Tibial artery (tissue), 4 donors: ENCODE data around the gene CCDC102A.

Experiments used
- DNase-seq, 2 donors: peaks; one replicate each; pipeline ENCODE4 v3.0.0-alpha.2; 2019
- H3K27ac ChIP-seq, 2 donors: fragments of 200-600 bp; sonication (generic) in 1 of 2; 1 replicate in 1 of 2; 2 replicates in 1 of 2; pipeline ENCODE4 v1.5.1; 2018 to 2019; ENCODE audit warnings: mild to moderate bottlenecking in 1 of 2
- H3K27me3 ChIP-seq, 2 donors: fragments of 200-600 bp; sonication (generic) in 1 of 2; one replicate each; pipeline versions ENCODE4 v1.5.1 to v1.6.0; 2016 to 2019
- H3K36me3 ChIP-seq, 3 donors: fragments of 200-600 bp; sonication (generic) in 2 of 3; one replicate each; pipeline ENCODE4 v1.5.1; 2016 to 2019; ENCODE audit warnings: mild to moderate bottlenecking in 2 of 3
- H3K4me1 ChIP-seq, 4 donors: fragments of 200-600 bp; sonication (generic) in 2 of 4; 1 replicate in 3 of 4; 2 replicates in 1 of 4; pipeline ENCODE4 v1.5.1; 2016 to 2019
- H3K4me3 ChIP-seq, 2 donors: fragments of 200-600 bp; sonication (generic) in 1 of 2; 1 replicate in 1 of 2; 2 replicates in 1 of 2; pipeline ENCODE4 v1.5.1; 2018 to 2019; ENCODE audit warnings: mild to moderate bottlenecking in 2 of 2
- H3K9me3 ChIP-seq, 3 donors: fragments of 200-600 bp; sonication (generic) in 1 of 3; one replicate each; pipeline ENCODE4 v1.5.1; 2016 to 2019
- intact Hi-C: fragments of 100-400 bp; cut with DNase I; formaldehyde crosslinking; loops from one replicate; pipeline ENCODE4 v1.15.0; 2023; ENCODE audit warnings: low total_unique reads
- TF ChIP-seq, protein P1 (sequence below), 2 experiments: fragments of 200-600 bp in 1 of 2; fragments of 450-650 bp in 1 of 2; IDR thresholded peaks; one replicate each; pipeline ENCODE4 v1.5.1; 2017 to 2019; ENCODE audit warnings: antibody characterized with exemption in 2 of 2, mild to moderate bottlenecking in 1 of 2, moderate library complexity in 1 of 2

Gene CCDC102A

DNA sequence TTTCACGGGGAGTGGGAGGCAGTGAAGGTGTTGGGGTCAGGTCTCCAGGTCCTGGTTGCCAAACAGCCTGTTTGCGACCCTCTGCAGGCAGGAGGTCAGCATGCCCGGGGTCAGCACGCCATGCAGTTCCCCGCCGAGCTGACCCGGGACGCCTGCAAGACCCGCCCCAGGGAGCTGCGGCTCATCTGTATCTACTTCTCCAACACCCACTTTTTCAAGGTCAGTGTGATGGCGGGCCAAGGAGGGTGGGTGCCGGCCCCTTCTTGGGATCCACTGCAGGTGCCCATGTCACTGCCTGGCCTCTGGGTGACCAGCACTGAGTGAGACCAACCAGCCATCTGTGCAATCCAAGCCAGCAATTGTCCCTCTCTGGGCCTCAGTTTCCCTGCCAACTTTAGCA is 27.4 kb upstream of the CCDC102A start:
- no peak overlapping the region for H3K4me3 ChIP-seq
- H3K9me3 ChIP-seq = peaks cover 0 to 7% (median 0%) of the 10 kb centered on the region in 3 donors
- no peaks in the 10 kb centered on the region for H3K4me1 ChIP-seq
- H3K36me3 ChIP-seq = no peaks in the 10 kb centered on the region
- TF ChIP-seq, protein P1, sequence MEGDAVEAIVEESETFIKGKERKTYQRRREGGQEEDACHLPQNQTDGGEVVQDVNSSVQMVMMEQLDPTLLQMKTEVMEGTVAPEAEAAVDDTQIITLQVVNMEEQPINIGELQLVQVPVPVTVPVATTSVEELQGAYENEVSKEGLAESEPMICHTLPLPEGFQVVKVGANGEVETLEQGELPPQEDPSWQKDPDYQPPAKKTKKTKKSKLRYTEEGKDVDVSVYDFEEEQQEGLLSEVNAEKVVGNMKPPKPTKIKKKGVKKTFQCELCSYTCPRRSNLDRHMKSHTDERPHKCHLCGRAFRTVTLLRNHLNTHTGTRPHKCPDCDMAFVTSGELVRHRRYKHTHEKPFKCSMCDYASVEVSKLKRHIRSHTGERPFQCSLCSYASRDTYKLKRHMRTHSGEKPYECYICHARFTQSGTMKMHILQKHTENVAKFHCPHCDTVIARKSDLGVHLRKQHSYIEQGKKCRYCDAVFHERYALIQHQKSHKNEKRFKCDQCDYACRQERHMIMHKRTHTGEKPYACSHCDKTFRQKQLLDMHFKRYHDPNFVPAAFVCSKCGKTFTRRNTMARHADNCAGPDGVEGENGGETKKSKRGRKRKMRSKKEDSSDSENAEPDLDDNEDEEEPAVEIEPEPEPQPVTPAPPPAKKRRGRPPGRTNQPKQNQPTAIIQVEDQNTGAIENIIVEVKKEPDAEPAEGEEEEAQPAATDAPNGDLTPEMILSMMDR (IDR thresholded peaks at IDR 0.05) = no peak
- H3K27ac ChIP-seq = no peak overlapping the region
- H3K27me3 ChIP-seq = peaks cover 0 to 34% of the 10 kb centered on the region in 2 donors
- no peak for DNase-seq
- intact Hi-C loops = no loop called here

DNA sequence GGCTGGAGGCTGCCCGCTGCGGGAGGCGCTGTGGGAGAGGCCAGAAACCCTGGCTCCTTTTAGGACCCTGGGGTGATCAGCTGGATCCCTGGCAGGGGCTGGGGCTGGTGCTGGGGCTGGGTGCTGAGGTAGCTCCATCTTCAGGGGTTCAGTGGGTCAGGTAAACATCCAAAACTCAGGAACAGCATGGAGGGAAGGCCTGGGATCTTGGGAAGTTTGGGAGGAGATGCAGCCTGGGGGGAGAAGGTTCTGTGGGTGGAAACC is 27.0 kb upstream of the CCDC102A start:
- intact Hi-C loops = no loop called here

DNA sequence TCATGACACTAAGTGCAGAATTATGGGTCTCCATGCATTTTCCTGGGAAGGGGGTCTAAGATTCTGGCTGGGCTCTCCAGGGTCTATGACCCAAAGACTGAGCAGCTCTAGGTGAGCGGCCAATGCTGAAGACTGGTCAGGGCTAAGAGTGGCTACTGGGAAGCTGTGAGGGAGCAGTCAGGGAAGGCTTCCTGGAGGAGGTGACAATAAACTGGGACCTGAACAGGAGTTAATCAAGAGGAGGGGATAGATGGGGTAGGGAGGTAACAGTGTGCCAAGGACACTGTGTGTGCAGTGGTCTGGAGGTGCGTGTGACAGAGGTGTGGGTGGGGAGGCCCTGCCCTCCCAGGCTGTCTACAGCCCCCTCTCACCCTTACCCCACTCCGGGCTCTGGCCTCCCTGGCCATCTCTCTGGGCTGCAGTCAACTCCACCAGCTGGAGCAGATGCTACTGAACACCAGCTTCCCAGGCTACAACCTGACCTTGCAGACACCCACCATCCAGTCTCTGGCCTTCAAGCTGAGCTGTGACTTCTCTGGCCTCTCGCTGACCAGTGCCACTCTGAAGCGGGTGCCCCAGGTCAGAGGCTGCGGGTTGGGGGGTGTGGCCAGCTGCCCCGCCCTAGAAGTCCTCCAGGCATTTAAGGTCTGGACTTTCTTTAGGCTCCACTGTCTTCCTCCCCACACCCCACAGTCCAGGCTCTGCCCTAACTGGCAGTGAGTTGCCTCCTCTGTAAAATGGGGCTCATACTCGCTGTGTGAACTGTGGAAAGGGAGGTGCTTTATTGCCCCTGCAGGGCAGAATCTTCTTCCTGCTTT is 26.5 kb upstream of the CCDC102A start:
- Histone ChIP-seq H3K36me3 (no peaks in the 10 kb centered on the region), H3K27me3 (peaks cover 0 to 34% of the 10 kb centered on the region in 2 donors), H3K9me3 (peaks cover 0 to 7% (median 0%) of the 10 kb centered on the region in 3 donors), H3K27ac (no peak overlapping the region), H3K4me3 (no peak overlapping the region), H3K4me1 (no peaks in the 10 kb centered on the region)
- TF ChIP-seq, protein P1 (IDR thresholded peaks at IDR 0.05) = no peak
- intact Hi-C loops = no loop called here
- no peak for DNase-seq

More for the DNA sequence above, 27.0 kb upstream of the CCDC102A start:
- TF ChIP-seq, protein P1 (IDR thresholded peaks at IDR 0.05) = no peak
- Histone ChIP-seq H3K4me3 (no peak overlapping the region), H3K27me3 (peaks cover 0 to 34% of the 10 kb centered on the region in 2 donors), H3K4me1 (no peaks in the 10 kb centered on the region), H3K27ac (no peak overlapping the region), H3K9me3 (peaks cover 0 to 7% (median 0%) of the 10 kb centered on the region in 3 donors), H3K36me3 (no peaks in the 10 kb centered on the region)
- DNase-seq = no peak

DNA sequence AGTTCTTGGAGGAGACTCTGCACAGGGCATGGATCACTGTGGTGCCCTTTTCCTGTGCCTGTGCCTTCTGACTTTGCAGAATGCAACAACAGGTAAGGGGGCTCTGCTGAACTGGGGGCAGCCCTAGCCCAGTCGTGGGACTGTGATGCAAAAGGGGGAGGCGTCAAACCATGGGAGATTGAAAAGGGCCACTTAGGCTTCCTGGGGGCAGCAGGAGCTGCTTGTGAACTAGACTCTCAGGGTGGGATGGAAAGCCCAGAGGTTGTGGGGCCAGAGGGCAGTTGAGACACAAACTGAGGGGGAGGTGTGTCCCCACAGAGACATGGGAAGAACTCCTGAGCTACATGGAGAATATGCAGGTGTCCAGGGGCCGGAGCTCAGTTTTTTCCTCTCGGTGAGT is 25.7 kb upstream of the CCDC102A start:
- peaks cover 0 to 34% of the 10 kb centered on the region in 2 donors for H3K27me3 ChIP-seq
- peaks cover 0 to 7% (median 0%) of the 10 kb centered on the region in 3 donors for H3K9me3 ChIP-seq
- TF ChIP-seq, protein P1 (IDR thresholded peaks at IDR 0.05) = no peak
- intact Hi-C loops = no loop called here
- no peak overlapping the region for H3K27ac ChIP-seq
- H3K4me3 ChIP-seq = no peak overlapping the region
- no peak for DNase-seq
- H3K36me3 ChIP-seq = no peaks in the 10 kb centered on the region
- H3K4me1 ChIP-seq = no peaks in the 10 kb centered on the region

DNA sequence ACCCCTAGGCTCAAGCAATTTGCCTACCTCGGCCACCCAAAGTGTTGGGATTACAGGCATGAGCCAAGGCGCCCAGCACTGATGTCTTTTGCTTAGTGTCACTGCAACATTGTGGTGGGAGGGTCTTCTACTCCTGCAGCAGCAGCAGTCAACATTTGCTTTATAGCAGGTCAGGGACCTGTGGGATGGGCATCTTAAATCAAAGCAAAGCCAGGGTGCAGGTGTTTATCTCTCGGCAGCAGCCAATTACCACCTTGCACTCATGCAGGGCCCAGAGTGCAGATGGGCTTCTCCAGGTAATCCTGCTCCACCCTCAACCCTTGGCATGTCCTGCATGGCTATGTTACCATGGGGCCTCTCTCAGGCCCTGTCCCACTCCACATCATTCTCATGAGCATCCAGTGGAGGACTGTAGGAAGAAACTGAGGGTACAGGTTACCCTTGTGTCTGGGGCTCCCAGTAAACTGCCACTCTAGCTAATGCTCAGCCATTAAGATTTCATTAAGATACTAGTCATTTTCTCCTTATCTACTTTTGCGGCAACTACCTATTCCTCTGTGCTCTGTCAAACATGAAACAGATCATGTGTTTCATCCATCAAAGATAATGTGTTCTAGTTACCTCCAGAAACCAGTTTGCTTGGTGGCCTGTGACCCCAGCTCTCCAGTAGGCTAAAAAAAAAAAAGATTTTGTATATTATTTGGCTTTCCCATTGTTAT is 22.9 kb upstream of the CCDC102A start:
- Histone ChIP-seq H3K36me3 (no peaks in the 10 kb centered on the region), H3K27ac (no peak overlapping the region), H3K4me3 (no peak overlapping the region), H3K27me3 (peaks cover 0 to 34% of the 10 kb centered on the region in 2 donors), H3K9me3 (peaks cover 0 to 7% (median 0%) of the 10 kb centered on the region in 3 donors), H3K4me1 (no peaks in the 10 kb centered on the region)
- TF ChIP-seq, protein P1 (IDR thresholded peaks at IDR 0.05) = no peak
- no peak for DNase-seq
- intact Hi-C loops = no loop called here
